Urothelium cell line (cell line): ENCODE measurements around the gene STPG3.

ENCODE experiments used
- DNase-seq: peaks from one replicate; pipeline ENCODE4 v3.0.0; 2011; ENCODE audit warnings: low spot score, mixed read lengths
- FAIRE-seq: peaks from 2 replicates; lab custom pipeline; 2011; peaks lifted over from hg19 to GRCh38; lab: Jason Lieb, UNC

The STPG3 gene

GRCh38 chr9:137251194-137251461 is at the start of gene STPG3:
Gene STPG3 (plus strand): TSS chr9:137251286. CDS start chr9:137251287, 1 bp downstream.
- no peak for DNase-seq
- no peak for FAIRE-seq

GRCh38 chr9:137202966-137203365 is 48.1 kb upstream of the STPG3 start:
- DNase-seq (no peak), FAIRE-seq (no peak)

GRCh38 chr9:137204731-137205125 is 46.4 kb upstream of the STPG3 start:
- DNase-seq (no peak), FAIRE-seq (no peak)

GRCh38 chr9:137205126-137206069 is 45.7 kb upstream of the STPG3 start, which contains the start of the genes NDOR1 and TMEM203:
Gene NDOR1 (plus strand): TSS chr9:137205700. CDS start chr9:137205778, 78 bp downstream.
Gene TMEM203 (minus strand): TSS chr9:137205648. CDS start chr9:137205414, 234 bp downstream.
- FAIRE-seq (peak; percentile 37), DNase-seq (peak; percentile 92)

- no peak for FAIRE-seq
Observed at GRCh38 chr9:137206602-137207001, 44.5 kb upstream of the STPG3 start.

DNA sequence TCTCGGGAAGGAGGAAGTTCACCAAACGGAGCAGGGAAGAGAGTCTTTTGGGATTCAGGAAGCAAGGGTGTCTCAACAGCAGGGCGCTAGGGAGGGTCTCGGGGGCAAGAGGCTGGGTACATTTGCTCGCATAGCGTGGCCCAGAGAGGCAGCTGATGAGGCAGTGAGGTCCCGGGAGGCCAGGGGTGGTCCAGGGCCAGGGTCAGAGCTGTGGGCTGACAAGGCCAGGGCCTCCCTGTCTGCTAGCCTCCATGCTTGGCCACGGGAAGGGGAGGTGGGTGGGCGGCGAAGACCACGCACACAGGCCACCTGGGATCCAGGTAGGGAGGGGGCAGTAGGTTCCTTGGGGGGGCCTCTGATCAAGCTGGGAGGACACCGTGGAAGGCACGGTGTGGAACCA is 39.6 kb upstream of the STPG3 start:
- no peak for DNase-seq
- FAIRE-seq = no peak

More at GRCh38 chr9:137206602-137207001, 44.5 kb upstream of the STPG3 start:
- DNase-seq = no peak

GRCh38 chr9:137212520-137212919 is 38.6 kb upstream of the STPG3 start:
- FAIRE-seq (no peak), DNase-seq (no peak)

GRCh38 chr9:137213160-137214060 is 37.7 kb upstream of the STPG3 start:
- FAIRE-seq (no peak), DNase-seq (no peak)

- FAIRE-seq = no peak
Observed at GRCh38 chr9:137214620-137215019, 36.5 kb upstream of the STPG3 start.

GRCh38 chr9:137215196-137215986 is 35.7 kb upstream of the STPG3 start:
- no peak for FAIRE-seq
- no peak for DNase-seq

More at GRCh38 chr9:137214620-137215019, 36.5 kb upstream of the STPG3 start:
- DNase-seq = no peak

GRCh38 chr9:137216188-137216965 is 34.7 kb upstream of the STPG3 start:
- DNase-seq (no peak), FAIRE-seq (no peak)

DNA sequence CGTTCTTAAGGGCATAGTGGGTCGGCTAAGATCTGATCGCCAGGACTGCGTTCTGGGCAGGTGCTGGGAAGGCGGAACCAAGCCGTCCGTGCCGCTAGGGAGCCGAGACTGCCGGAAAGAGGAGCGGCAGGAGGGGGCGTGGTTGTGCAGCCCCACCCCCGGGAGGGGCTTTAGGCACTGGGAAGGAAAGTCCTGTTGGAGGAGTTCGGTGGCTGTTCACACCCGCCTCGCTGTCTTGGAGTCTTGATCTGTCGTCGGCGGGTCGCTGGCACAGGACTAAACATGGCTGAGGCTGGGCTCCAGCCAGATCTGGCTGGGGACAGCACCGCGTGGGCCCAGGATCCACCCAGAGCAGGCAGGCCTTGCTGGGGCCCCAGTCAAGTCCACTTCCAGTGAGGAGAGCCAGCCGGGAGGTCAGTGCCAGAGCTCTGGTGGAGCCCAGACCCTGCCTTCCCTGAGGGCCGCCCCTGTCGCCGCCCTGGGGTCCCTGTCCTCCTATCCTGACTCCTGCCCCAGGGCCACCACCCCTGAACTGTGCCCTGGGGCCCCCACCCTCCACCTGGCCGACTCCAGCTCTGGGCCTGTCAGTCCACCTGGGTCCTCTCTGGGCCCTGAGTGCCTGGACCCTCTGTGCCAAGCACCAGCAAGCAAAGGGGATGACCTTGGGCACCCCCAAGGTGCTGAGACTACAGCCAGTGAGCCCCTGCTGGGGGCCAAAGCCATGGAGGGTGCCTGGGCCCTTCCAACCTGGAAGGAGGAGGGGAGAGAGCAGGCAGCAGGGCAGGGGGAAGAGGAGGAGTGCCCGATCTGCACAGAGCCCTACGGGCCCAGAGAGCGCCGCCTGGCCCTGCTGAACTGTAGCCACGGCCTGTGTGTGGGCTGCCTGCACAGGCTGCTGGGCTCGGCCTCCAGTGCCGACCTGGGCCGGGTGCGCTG is 33.5 kb upstream of the STPG3 start:
- DNase-seq = no peak
- no peak for FAIRE-seq

DNA sequence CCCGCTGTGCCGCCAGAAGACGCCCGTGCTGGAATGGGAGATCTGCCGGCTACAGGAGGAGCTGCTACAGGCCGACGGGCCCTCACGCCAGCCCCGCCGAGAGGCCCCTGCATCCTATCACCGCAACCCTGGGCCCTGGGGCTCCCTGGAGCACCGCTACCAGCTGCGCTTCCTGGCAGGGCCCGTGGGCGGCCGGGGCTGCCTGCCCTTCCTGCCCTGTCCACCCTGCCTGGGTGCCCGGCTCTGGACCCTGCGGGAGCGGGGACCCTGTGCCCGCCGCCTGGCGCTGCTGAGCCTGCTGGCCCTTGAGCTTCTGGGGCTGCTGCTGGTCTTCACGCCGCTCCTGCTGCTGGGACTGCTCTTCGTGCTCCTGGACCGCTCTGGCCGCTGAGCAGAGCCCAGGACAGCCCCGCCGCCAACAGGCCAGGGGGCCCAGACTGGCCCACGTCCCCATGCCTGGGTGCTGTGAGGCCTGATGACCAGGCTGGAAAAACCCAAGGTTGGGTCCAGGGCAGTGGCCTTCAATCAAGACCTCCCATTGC is 32.8 kb upstream of the STPG3 start:
- no peak for DNase-seq
- FAIRE-seq = no peak

DNA sequence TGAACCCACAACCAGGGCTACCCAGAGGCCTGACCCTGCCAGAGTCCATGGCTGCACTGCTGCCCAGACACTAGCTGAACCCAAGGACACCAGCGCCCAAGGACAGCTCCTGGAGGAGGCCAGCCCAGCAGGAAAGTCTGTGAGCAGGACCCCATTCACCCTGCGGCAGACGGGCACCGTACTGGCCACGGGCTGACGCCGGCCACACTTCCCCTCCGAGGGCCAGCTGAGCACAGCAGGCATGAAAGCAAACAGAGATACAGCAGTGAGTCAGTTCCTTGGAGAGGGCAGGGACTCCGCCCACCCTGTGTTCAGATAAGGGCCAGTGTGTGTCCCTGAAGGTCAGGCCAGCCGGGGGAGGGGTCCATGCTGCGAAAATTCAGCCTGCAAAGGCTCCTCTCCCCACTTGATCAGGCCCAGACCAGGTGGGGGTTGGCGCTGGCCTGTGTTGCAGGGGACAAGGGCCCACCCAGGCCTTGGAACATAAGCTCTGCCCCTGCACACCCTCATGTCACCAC is 32.3 kb upstream of the STPG3 start:
- FAIRE-seq = no peak
- no peak for DNase-seq

- FAIRE-seq (no peak), DNase-seq (no peak)
Observed at GRCh38 chr9:137219757-137220316, 31.2 kb upstream of the STPG3 start.

DNA sequence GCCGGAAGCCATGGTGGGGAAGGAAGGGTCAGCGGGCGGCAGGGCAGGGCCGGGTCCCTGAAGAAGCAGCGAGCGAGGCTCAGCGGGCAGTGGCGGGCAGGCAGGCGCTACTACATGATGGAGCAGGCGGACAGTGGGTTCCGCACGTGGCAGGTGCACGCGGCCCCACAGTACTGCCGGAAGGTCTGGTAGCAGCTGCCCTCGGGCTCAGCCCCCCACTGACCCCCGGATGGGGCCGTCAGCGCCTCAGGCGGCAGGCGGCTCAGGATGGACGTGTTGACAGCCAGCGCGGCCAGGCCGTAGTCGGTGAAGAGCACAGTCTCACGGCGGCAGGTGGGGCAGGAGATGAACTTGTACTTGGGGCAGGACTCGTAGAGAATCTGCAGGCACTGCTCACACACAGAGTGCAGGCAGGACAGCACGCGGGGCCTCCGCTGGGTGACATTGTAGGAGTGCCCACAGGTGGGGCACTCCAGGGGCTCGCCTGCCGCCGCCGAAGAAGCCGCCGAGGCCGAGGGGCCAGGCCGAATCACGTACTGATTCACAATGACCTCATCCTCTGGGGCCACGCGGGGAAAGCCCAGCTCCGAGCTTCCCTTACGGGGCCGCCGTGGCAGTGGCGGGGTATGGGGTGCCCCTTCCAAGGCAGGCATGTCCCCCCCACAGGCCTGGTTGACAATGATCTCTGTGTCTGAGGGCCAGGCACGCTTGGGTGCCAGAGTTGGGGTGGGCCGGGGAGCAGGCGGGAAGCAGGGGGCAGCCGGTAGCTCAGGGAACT is 30.6 kb upstream of the STPG3 start:
- FAIRE-seq (no peak), DNase-seq (no peak)

- no peak for FAIRE-seq
- no peak for DNase-seq
Observed at GRCh38 chr9:137221095-137221505, 30.0 kb upstream of the STPG3 start.
